ENCODE measurements around the gene CSF3. TPM values are rescaled to one million over a fixed set of nuclear protein-coding genes. Genes with fewer than 3 reads are reported as not detected.

CSF3 gene
- total and polyA plus RNA-seq, 2 of the 4 experiments (the other 2 are of a cell fraction): not detected

- no peak overlapping the region for H3K4me3 ChIP-seq (ENCODE audit: insufficient read depth, low read depth, low read length)
- H2BK15ac ChIP-seq (ENCODE audit: low read depth, low read length): no peak overlapping the region
- H3K9ac ChIP-seq (ENCODE audit: low read depth, low read length): no peak overlapping the region
- H3K27me3 ChIP-seq (ENCODE audit: control insufficient read depth, insufficient read depth, low read length): peaks cover 5% of the 10 kb centered on the region; the same call in 1 of the 2 replicates
- no peaks in the 10 kb centered on the region for H3K36me3 ChIP-seq (ENCODE audit: control insufficient read depth, insufficient read depth, low read length)
- no peak overlapping the region for H3K14ac ChIP-seq (replicated peaks; ENCODE audit: low read depth, low read length)
- no peaks in the 10 kb centered on the region for H3K9me1 ChIP-seq (ENCODE audit: insufficient read depth, low read length)
- no peaks in the 10 kb centered on the region for H3K9me3 ChIP-seq (ENCODE audit: control insufficient read depth, insufficient read depth, low read length)
- no peak overlapping the region for H2BK120ac ChIP-seq (ENCODE audit: low read depth, low read length)
- no peak for ATAC-seq (ENCODE audit: low read depth)
- BruUV-seq (replicated peaks): no TSS peak
- dilution Hi-C loops (cut with HindIII; ENCODE audit: low sequenced_read_pairs, unreplicated experiment): no loop called here
- H2AFZ ChIP-seq (replicated peaks; ENCODE audit: low read length, poor library complexity): no peak overlapping the region
- H4K91ac ChIP-seq (ENCODE audit: insufficient read depth, low read depth, low read length): no peak overlapping the region
- H2BK20ac ChIP-seq (ENCODE audit: low read depth, low read length): no peak overlapping the region
- CTCF ChIA-PET: no interaction called here
- POLR2A ChIA-PET (ENCODE audit: unreplicated experiment): no interaction called here
- no peak overlapping the region for H2AK9ac ChIP-seq (replicated peaks; ENCODE audit: low read depth, low read length, poor library complexity)
- no peak overlapping the region for H4K5ac ChIP-seq (ENCODE audit: low read depth, low read length)
- DNase-seq: no peak
- in situ Hi-C loops (cut with MboI; ENCODE audit: low sequenced_read_pairs): no loop called here
- WGBS, 2 experiments (ENCODE audit: extremely low coverage in 2 of 2, insufficient read length in 1 of 2): 91% methylated on average over 5 of the region's 9 CpGs; no CpG with 5 or more reads in 1 of the 2 experiments
- H3K56ac ChIP-seq (ENCODE audit: extremely low read depth, insufficient read depth, low read length): no peak overlapping the region
- H2AK5ac ChIP-seq (ENCODE audit: low read depth, low read length): no peak overlapping the region
- H3K23ac ChIP-seq (ENCODE audit: low read depth, low read length): no peak overlapping the region
- no peak overlapping the region for H3K27ac ChIP-seq (ENCODE audit: insufficient read depth, low read length)
- no peak overlapping the region for H4K8ac ChIP-seq (ENCODE audit: low read depth in 2 of 2, low read length in 2 of 2)
- no peaks in the 10 kb centered on the region for H4K20me1 ChIP-seq (ENCODE audit: insufficient read depth, low read length)
- no peak overlapping the region for H3K4ac ChIP-seq (ENCODE audit: low read depth, low read length)
- TF ChIP-seq, protein P1, sequence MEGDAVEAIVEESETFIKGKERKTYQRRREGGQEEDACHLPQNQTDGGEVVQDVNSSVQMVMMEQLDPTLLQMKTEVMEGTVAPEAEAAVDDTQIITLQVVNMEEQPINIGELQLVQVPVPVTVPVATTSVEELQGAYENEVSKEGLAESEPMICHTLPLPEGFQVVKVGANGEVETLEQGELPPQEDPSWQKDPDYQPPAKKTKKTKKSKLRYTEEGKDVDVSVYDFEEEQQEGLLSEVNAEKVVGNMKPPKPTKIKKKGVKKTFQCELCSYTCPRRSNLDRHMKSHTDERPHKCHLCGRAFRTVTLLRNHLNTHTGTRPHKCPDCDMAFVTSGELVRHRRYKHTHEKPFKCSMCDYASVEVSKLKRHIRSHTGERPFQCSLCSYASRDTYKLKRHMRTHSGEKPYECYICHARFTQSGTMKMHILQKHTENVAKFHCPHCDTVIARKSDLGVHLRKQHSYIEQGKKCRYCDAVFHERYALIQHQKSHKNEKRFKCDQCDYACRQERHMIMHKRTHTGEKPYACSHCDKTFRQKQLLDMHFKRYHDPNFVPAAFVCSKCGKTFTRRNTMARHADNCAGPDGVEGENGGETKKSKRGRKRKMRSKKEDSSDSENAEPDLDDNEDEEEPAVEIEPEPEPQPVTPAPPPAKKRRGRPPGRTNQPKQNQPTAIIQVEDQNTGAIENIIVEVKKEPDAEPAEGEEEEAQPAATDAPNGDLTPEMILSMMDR (conservative IDR thresholded peaks at IDR 0.05; ENCODE audit: low read depth, low read length): no peak
- TF ChIP-seq, protein P2, sequence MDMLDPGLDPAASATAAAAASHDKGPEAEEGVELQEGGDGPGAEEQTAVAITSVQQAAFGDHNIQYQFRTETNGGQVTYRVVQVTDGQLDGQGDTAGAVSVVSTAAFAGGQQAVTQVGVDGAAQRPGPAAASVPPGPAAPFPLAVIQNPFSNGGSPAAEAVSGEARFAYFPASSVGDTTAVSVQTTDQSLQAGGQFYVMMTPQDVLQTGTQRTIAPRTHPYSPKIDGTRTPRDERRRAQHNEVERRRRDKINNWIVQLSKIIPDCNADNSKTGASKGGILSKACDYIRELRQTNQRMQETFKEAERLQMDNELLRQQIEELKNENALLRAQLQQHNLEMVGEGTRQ (IDR thresholded peaks at IDR 0.05; ENCODE audit: low read depth, low read length): no peak
- no peak overlapping the region for H3K4me2 ChIP-seq (ENCODE audit: low read depth, low read length)
- no peaks in the 10 kb centered on the region for H3K79me1 ChIP-seq (ENCODE audit: low read depth in 1 of 2, low read length in 2 of 2)
- no peak overlapping the region for H3K18ac ChIP-seq (ENCODE audit: low read depth, low read length)
- intact Hi-C loops (cut with micrococcal nuclease): no loop called here
- no peaks in the 10 kb centered on the region for H3K4me1 ChIP-seq (ENCODE audit: control insufficient read depth, insufficient read depth, low read length)
- H2BK5ac ChIP-seq (ENCODE audit: low read depth, low read length, poor library complexity, severe bottlenecking): no peak overlapping the region
Observed at GRCh38 chr17:40004072-40004471, 11.2 kb upstream of the CSF3 start.
